HG02759 (cell line): Measurements from ENCODE around the gene CER1.

Source experiments
- ATAC-seq: cut with Tn5 transposase; IDR thresholded peaks from one replicate; pipeline ENCODE4 v1.9.1; 2021; ENCODE audit warnings: mild to moderate bottlenecking, moderate library complexity; ENCODE audit not compliant: unreplicated experiment

The CER1 gene

DNA sequence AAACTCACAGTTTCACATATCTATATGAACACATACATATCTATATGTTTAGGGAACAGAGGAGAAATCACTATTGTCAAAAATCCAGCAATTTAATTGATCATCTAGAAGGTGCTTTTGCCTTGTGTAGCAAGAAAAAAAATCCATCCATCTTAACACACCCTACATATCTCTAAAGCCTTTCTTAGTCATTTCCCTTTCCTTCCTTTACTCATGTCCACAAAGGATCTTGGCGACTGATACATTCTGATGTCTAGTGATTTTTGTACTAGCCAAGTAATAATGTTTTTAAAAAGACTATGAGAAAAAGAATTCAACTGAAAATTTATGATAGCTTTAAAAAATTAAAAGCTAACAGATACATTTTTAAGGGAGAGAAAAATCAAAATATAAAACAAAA, 51.8 kb downstream of the CER1 start:
- ATAC-seq = no peak
